Activated CD8-positive, alpha-beta memory T cell treated with anti-CD3 and anti-CD28 coated beads for 36 hours (primary cell): Measurements from ENCODE around the gene OR1N2. TPM values are rescaled to one million over a fixed set of nuclear protein-coding genes. Genes with fewer than 3 reads are reported as not detected.

Experiments
- total RNA-seq, 2 experiments: library from RNA; stranded (reverse); gene quantifications; one replicate each; pipeline ENCODE4 v1.2.3, GENCODE V29; 2021

Gene OR1N2
- total RNA-seq, 2 experiments from 2014 or later = not detected

Other genes starting within 250 kb of the OR1N2 start
- under 1 TPM in 1 of 2 experiments, not detected in 1; 0.08 TPM for gene PTGS1, start 182.1 kb upstream of the OR1N2 start, total RNA-seq
- not detected for gene OR1J1, start 75.2 kb upstream of the OR1N2 start, total RNA-seq
- not detected for gene OR1J2, start 42.3 kb upstream of the OR1N2 start, total RNA-seq
- gene OR1J4, start 34.0 kb upstream of the OR1N2 start, total RNA-seq = not detected
- gene OR1N1, start 25.8 kb upstream of the OR1N2 start, total RNA-seq = not detected
- gene OR1L8, start 30.3 kb downstream of the OR1N2 start, total RNA-seq = not detected
- gene OR1Q1, start 61.6 kb downstream of the OR1N2 start, total RNA-seq = not detected
- gene OR1B1, start 104.5 kb downstream of the OR1N2 start, total RNA-seq = not detected
- gene OR1L1, start 108.6 kb downstream of the OR1N2 start, total RNA-seq = not detected
- not detected for gene OR1L3, start 122.0 kb downstream of the OR1N2 start, total RNA-seq
- gene OR1L4, start 170.9 kb downstream of the OR1N2 start, total RNA-seq = not detected
- gene OR1L6, start 189.2 kb downstream of the OR1N2 start, total RNA-seq = not detected
- gene OR5C1, start 235.8 kb downstream of the OR1N2 start, total RNA-seq = not detected
- gene OR1K1, start 247.0 kb downstream of the OR1N2 start, total RNA-seq = not detected